HG03575 (cell line): Measurements from ENCODE around the gene RPL27.

Experiments used
- ATAC-seq: cut with Tn5 transposase; IDR thresholded peaks from one replicate; pipeline ENCODE4 v1.9.1; 2021; ENCODE audit not compliant: unreplicated experiment, insufficient number of reproducible peaks, low FRiP score; ENCODE audit errors: extremely low read depth

RPL27 gene

GRCh38 chr17:43018008-43018853, 20.0 kb downstream of the RPL27 start:
- ATAC-seq = no peak

- no peak for ATAC-seq
Observed at GRCh38 chr17:43018932-43019331, 20.7 kb downstream of the RPL27 start.

- no peak for ATAC-seq
Observed at GRCh38 chr17:43019418-43019817, 21.2 kb downstream of the RPL27 start.

GRCh38 chr17:43020030-43020621, 21.9 kb downstream of the RPL27 start:
- ATAC-seq = no peak

- ATAC-seq = no peak
Observed at GRCh38 chr17:43020789-43021740, 22.8 kb downstream of the RPL27 start.

- no peak for ATAC-seq
Observed at GRCh38 chr17:43021741-43022512, 23.7 kb downstream of the RPL27 start, which contains the start of gene VAT1. TSS of gene VAT1 (minus strand) at chr17:43022385. CDS start at chr17:43022322, 63 bp downstream.

GRCh38 chr17:43024407-43025289, 26.4 kb downstream of the RPL27 start, which contains the start of gene RND2:
TSS of gene RND2 (plus strand) at chr17:43025231. CDS start at chr17:43025348, 117 bp downstream.
- ATAC-seq = no peak

- ATAC-seq = no peak
Observed at GRCh38 chr17:43025290-43025657, 27.1 kb downstream of the RPL27 start.

GRCh38 chr17:43025766-43026537, 27.7 kb downstream of the RPL27 start:
- no peak for ATAC-seq

- ATAC-seq = no peak
Observed at GRCh38 chr17:43026595-43026994, 28.4 kb downstream of the RPL27 start.

- ATAC-seq = no peak
Observed at GRCh38 chr17:43027091-43028032, 29.1 kb downstream of the RPL27 start.

- ATAC-seq = no peak
Observed at GRCh38 chr17:43028221-43028861, 30.1 kb downstream of the RPL27 start.

- no peak for ATAC-seq
Observed at GRCh38 chr17:43030137-43030767, 32.0 kb downstream of the RPL27 start.

GRCh38 chr17:43031666-43032065, 33.4 kb downstream of the RPL27 start:
- no peak for ATAC-seq
